H9 (cell line): Measurements from ENCODE around the gene CELF6. TPM values are rescaled to one million over a fixed set of nuclear protein-coding genes. Genes with fewer than 3 reads are reported as not detected.

Source experiments
- DNase-seq: peaks from one replicate; pipeline ENCODE4 v3.0.0-alpha.2; 2017
- H2AFZ ChIP-seq: one replicate; pipeline ENCODE4 v1.6.1; 2013; ENCODE audit warnings: mild to moderate bottlenecking, low read length, control low read depth, moderate library complexity
- H2AK5ac ChIP-seq: 2 replicates; pipeline ENCODE4 v1.6.1; 2013; ENCODE audit warnings: low read length, control low read depth, mixed read lengths; ENCODE audit not compliant: insufficient read length
- H2BK120ac ChIP-seq: one replicate; pipeline ENCODE4 v1.6.1; 2013; ENCODE audit warnings: low read depth, mild to moderate bottlenecking, low read length, control low read depth, inconsistent platforms; ENCODE audit not compliant: poor library complexity, severe bottlenecking
- H2BK12ac ChIP-seq: 2 replicates; pipeline ENCODE4 v1.6.1; 2013; ENCODE audit warnings: low read length, control low read depth, mixed read lengths, low read depth; ENCODE audit not compliant: insufficient read length
- H2BK15ac ChIP-seq: 2 replicates; pipeline ENCODE4 v1.6.1; 2013; ENCODE audit warnings: low read depth, low read length, control low read depth
- H2BK20ac ChIP-seq: one replicate; pipeline ENCODE4 v1.6.1; 2013; ENCODE audit warnings: low read depth, mild to moderate bottlenecking, low read length, control low read depth, inconsistent platforms; ENCODE audit not compliant: poor library complexity, severe bottlenecking
- H2BK5ac ChIP-seq: 2 replicates; pipeline ENCODE4 v1.6.1; 2013; ENCODE audit warnings: low read length, control low read depth, mixed read lengths; ENCODE audit not compliant: insufficient read length
- H3K14ac ChIP-seq: 2 replicates; pipeline ENCODE4 v1.6.1; 2013; ENCODE audit warnings: low read length, control low read depth; ENCODE audit not compliant: insufficient read depth
- H3K18ac ChIP-seq: 2 replicates; pipeline ENCODE4 v1.6.1; 2013; ENCODE audit warnings: low read depth, mild to moderate bottlenecking, mixed read lengths, low read length, control low read depth; ENCODE audit not compliant: insufficient read length
- H3K23ac ChIP-seq: 2 replicates; pipeline ENCODE4 v1.6.1; 2013; ENCODE audit warnings: low read length, control low read depth, mixed read lengths, low read depth; ENCODE audit not compliant: insufficient read length
- H3K23me2 ChIP-seq: 2 replicates; pipeline ENCODE4 v1.6.1; 2013; ENCODE audit warnings: low read depth, mild to moderate bottlenecking, mixed read lengths, low read length, control low read depth; ENCODE audit not compliant: insufficient read length, poor library complexity, severe bottlenecking
- H3K27ac ChIP-seq: 2 replicates; pipeline ENCODE4 v1.5.1; 2013; ENCODE audit warnings: low read length, control low read depth, mixed read lengths, low read depth; ENCODE audit not compliant: insufficient read length
- H3K27me3 ChIP-seq: 2 replicates; pipeline ENCODE4 v1.6.1; 2013; ENCODE audit warnings: low read length, control low read depth, inconsistent platforms; ENCODE audit not compliant: insufficient read depth
- H3K4ac ChIP-seq: 2 replicates; pipeline ENCODE4 v1.6.1; 2013; ENCODE audit warnings: low read depth, mild to moderate bottlenecking, control low read depth, inconsistent platforms, low read length, moderate library complexity
- H3K4me1 ChIP-seq: 2 replicates; pipeline ENCODE4 v1.6.1; 2013; ENCODE audit warnings: low read length, control low read depth, inconsistent platforms; ENCODE audit not compliant: insufficient read depth
- H3K4me2 ChIP-seq: 2 replicates; pipeline ENCODE4 v1.6.1; 2013; ENCODE audit warnings: low read length, control low read depth, mixed read lengths; ENCODE audit not compliant: insufficient read length, insufficient read depth
- H3K56ac ChIP-seq: 2 replicates; pipeline ENCODE4 v1.6.1; 2013; ENCODE audit warnings: low read depth, mild to moderate bottlenecking, mixed read lengths, low read length, control low read depth; ENCODE audit not compliant: insufficient read length
- H3K79me1 ChIP-seq: 2 replicates; pipeline ENCODE4 v1.6.1; 2013; ENCODE audit warnings: low read depth, mild to moderate bottlenecking, moderate library complexity, low read length, control low read depth, inconsistent platforms; ENCODE audit not compliant: insufficient read depth, poor library complexity, severe bottlenecking
- H3K79me2 ChIP-seq: 2 replicates; pipeline ENCODE4 v1.6.1; 2013; ENCODE audit warnings: low read length, control low read depth, inconsistent platforms; ENCODE audit not compliant: insufficient read depth
- H3K9ac ChIP-seq: 2 replicates; pipeline ENCODE4 v1.6.1; 2013; ENCODE audit warnings: low read length, control low read depth, mixed read lengths; ENCODE audit not compliant: insufficient read length; ENCODE audit errors: extremely low read depth
- H3K9me3 ChIP-seq: one replicate; pipeline ENCODE4 v1.6.1; 2013; ENCODE audit warnings: low read depth, low read length, inconsistent platforms; ENCODE audit not compliant: control insufficient read depth
- H3T11ph ChIP-seq: one replicate; pipeline ENCODE4 v1.6.1; 2013; ENCODE audit warnings: mild to moderate bottlenecking, low read length, control low read depth, inconsistent platforms
- H4K20me1 ChIP-seq: one replicate; pipeline ENCODE4 v1.6.1; 2013; ENCODE audit not compliant: control insufficient read depth, insufficient read length, insufficient read depth
- H4K5ac ChIP-seq: 2 replicates; pipeline ENCODE4 v1.6.1; 2013; ENCODE audit warnings: low read depth, mild to moderate bottlenecking, mixed read lengths, low read length, control low read depth; ENCODE audit not compliant: insufficient read length
- H4K8ac ChIP-seq: replicated peaks from 2 replicates; pipeline ENCODE4 v1.6.1; 2013; ENCODE audit warnings: low read length, control low read depth, mixed read lengths, low read depth; ENCODE audit not compliant: insufficient read length
- H4K91ac ChIP-seq: 2 replicates; pipeline ENCODE4 v1.6.1; 2013; ENCODE audit warnings: low read depth, mild to moderate bottlenecking, moderate library complexity, mixed read lengths, low read length, control low read depth; ENCODE audit not compliant: insufficient read length
- H3K27ac Mint-ChIP-seq, 3 experiments: 2 replicates in 2 of 3; 3 replicates in 1 of 3; pipeline ENCODE4 v1.8.0; 2020 to 2021; ENCODE audit warnings: mixed read lengths in 3 of 3, mild to moderate bottlenecking in 1 of 3, moderate library complexity in 1 of 3
- H3K27me3 Mint-ChIP-seq: 2 replicates; pipeline ENCODE4 v1.8.0; 2021; ENCODE audit warnings: low read depth, mild to moderate bottlenecking, moderate library complexity, mixed read lengths
- H3K36me3 Mint-ChIP-seq, 3 experiments: 2 replicates in 2 of 3; 3 replicates in 1 of 3; pipeline ENCODE4 v1.8.0; 2020 to 2021; ENCODE audit warnings: low read depth in 3 of 3, mixed read lengths in 3 of 3; ENCODE audit not compliant: insufficient read depth in 1 of 3
- H3K4me1 Mint-ChIP-seq, 2 experiments: 2 replicates each; pipeline ENCODE4 v1.8.0; 2020; ENCODE audit warnings: mixed read lengths in 2 of 2
- H3K4me3 Mint-ChIP-seq, 2 experiments: 2 replicates in 1 of 2; 3 replicates in 1 of 2; pipeline ENCODE4 v1.8.0; 2020 to 2021; ENCODE audit warnings: mild to moderate bottlenecking in 2 of 2, mixed read lengths in 2 of 2, moderate library complexity in 1 of 2
- H3K9me3 Mint-ChIP-seq, 2 experiments: 2 replicates in 1 of 2; 3 replicates in 1 of 2; pipeline ENCODE4 v1.8.0; 2020; ENCODE audit warnings: mild to moderate bottlenecking in 2 of 2, mixed read lengths in 2 of 2, moderate library complexity in 1 of 2
- WGBS: extraction: QIAGEN DNeasy Blood & Tissue Kit; methylation state at CpG from one replicate; pipeline ENCODE4 v1.1.7; 2013; ENCODE audit warnings: missing lambda C conversion rate, low lambda C conversion rate, mixed read lengths; ENCODE audit not compliant: insufficient read length; ENCODE audit errors: extremely low coverage; 5-methylcytosine and 5-hydroxymethylcytosine counted together
- total RNA-seq: library from RNA; stranded (reverse); gene quantifications from 2 replicates; pipeline ENCODE4 v1.2.1, GENCODE V29; 2021
- TF ChIP-seq, protein P1 (sequence below): fragments of 200-600 bp; sonication (generic); conservative IDR thresholded peaks from 3 replicates; pipeline ENCODE4 v1.8.0; 2021; ENCODE audit warnings: antibody characterized with exemption, mild to moderate bottlenecking

CELF6 gene
- total RNA-seq, 1 experiment from 2014 or later: 0.13 TPM

DNA sequence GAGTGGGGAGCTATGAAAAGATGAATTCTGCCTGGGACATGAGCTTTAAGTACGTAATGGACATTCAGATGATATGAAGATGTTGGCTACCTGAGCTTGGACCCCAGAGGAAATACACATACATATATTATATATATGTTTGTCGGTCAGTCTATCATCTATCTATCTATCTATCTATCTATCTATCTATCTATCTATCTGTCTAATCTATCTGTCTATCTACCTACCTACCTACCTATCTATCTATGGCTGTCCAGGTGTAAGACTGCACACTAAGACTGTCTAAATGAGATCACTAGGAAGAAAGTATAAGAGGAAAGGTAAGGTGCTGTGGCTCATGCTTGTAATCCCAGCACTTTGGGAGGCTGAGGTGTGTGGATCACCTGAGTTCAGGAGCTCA lies 18.2 kb upstream of the CELF6 start:
- peaks cover 7 to 10% of the 10 kb centered on the region in 2 experiments for H3K4me1 Mint-ChIP-seq
- no peak overlapping the region for H3K9ac ChIP-seq
- H2BK120ac ChIP-seq: no peak overlapping the region
- H3K18ac ChIP-seq: no peak overlapping the region
- no peak overlapping the region for H2BK20ac ChIP-seq
- no peak overlapping the region for H3K14ac ChIP-seq
- H3K4me2 ChIP-seq: no peak overlapping the region
- H3K9me3 ChIP-seq: no peaks in the 10 kb centered on the region
- no peak overlapping the region for H3K4me3 Mint-ChIP-seq
- no peak overlapping the region for H2AK5ac ChIP-seq
- H3K56ac ChIP-seq: no peak overlapping the region
- no peak overlapping the region for H2BK5ac ChIP-seq
- no peaks in the 10 kb centered on the region for H3K27me3 Mint-ChIP-seq
- no peak for DNase-seq
- H3K27me3 ChIP-seq: no peaks in the 10 kb centered on the region
- no peaks in the 10 kb centered on the region for H3K36me3 Mint-ChIP-seq
- H3K4me1 ChIP-seq: no peaks in the 10 kb centered on the region
- H3K79me1 ChIP-seq: no peaks in the 10 kb centered on the region
- H3K23me2 ChIP-seq: no peaks in the 10 kb centered on the region
- H4K91ac ChIP-seq: no peak overlapping the region
- WGBS: no CpG with 5 or more reads among the region's 2 CpGs
- H3K9me3 Mint-ChIP-seq: no peaks in the 10 kb centered on the region
- TF ChIP-seq, protein P1, sequence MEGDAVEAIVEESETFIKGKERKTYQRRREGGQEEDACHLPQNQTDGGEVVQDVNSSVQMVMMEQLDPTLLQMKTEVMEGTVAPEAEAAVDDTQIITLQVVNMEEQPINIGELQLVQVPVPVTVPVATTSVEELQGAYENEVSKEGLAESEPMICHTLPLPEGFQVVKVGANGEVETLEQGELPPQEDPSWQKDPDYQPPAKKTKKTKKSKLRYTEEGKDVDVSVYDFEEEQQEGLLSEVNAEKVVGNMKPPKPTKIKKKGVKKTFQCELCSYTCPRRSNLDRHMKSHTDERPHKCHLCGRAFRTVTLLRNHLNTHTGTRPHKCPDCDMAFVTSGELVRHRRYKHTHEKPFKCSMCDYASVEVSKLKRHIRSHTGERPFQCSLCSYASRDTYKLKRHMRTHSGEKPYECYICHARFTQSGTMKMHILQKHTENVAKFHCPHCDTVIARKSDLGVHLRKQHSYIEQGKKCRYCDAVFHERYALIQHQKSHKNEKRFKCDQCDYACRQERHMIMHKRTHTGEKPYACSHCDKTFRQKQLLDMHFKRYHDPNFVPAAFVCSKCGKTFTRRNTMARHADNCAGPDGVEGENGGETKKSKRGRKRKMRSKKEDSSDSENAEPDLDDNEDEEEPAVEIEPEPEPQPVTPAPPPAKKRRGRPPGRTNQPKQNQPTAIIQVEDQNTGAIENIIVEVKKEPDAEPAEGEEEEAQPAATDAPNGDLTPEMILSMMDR: no peak
- no peak overlapping the region for H2BK15ac ChIP-seq
- no peak overlapping the region for H3K4ac ChIP-seq
- no peak overlapping the region for H3T11ph ChIP-seq
- H3K79me2 ChIP-seq: no peaks in the 10 kb centered on the region
- no peak overlapping the region for H4K8ac ChIP-seq
- no peak overlapping the region for H3K27ac ChIP-seq
- H4K5ac ChIP-seq: no peak overlapping the region
- no peak overlapping the region for H3K27ac Mint-ChIP-seq
- no peak overlapping the region for H2AFZ ChIP-seq
- no peak overlapping the region for H2BK12ac ChIP-seq
- H4K20me1 ChIP-seq: no peaks in the 10 kb centered on the region
- no peak overlapping the region for H3K23ac ChIP-seq
